ENCODE data around the gene ARL2. TPM values are rescaled to one million over a fixed set of nuclear protein-coding genes. Genes with fewer than 3 reads are reported as not detected.

Gene ARL2
- total RNA-seq: 128 and 169 TPM in 2 replicates

GRCh38 chr11:65013888-65014725 is at the start of gene ARL2:
Gene ARL2 (plus strand): TSS chr11:65014160. CDS start chr11:65014208, 48 bp downstream.

GRCh38 chr11:64971421-64972233 is 42.3 kb upstream of the ARL2 start, which contains the start of gene MAJIN:
Gene MAJIN (minus strand): TSS chr11:64972108. CDS start chr11:64959405, 12,703 bp downstream.

GRCh38 chr11:64996710-64997380 is 17.1 kb upstream of the ARL2 start, which contains the start of gene BATF2:
Gene BATF2 (minus strand): TSS chr11:64996971. CDS start chr11:64996914, 57 bp downstream.

GRCh38 chr11:65027213-65028067 is 13.5 kb downstream of the ARL2 start, which contains the start of gene SNX15:
Gene SNX15 (plus strand): TSS chr11:65027439. CDS start chr11:65027538, 99 bp downstream.

GRCh38 chr11:65040847-65041622 is 27.1 kb downstream of the ARL2 start, which contains the start of gene SAC3D1:
Gene SAC3D1 (plus strand): TSS chr11:65041210. CDS start chr11:65041293, 83 bp downstream.

GRCh38 chr11:65058419-65059054 is 44.6 kb downstream of the ARL2 start, which contains the start of gene NAALADL1:
Gene NAALADL1 (minus strand): TSS chr11:65058553. CDS start chr11:65058521, 32 bp downstream.

Other genes with a start within 250 kb of the ARL2 start
- gene SF1, start 235.6 kb upstream of the ARL2 start, total RNA-seq: 93.1 and 124 TPM in 2 replicates
- 20.7 and 40.1 TPM in 2 replicates for gene MAP4K2, start 210.9 kb upstream of the ARL2 start, total RNA-seq
- gene MEN1, start 203.6 kb upstream of the ARL2 start, total RNA-seq: 21.6 and 23.4 TPM in 2 replicates
- 0.18 and 0.29 TPM in 2 replicates for gene CDC42BPG, start 169.5 kb upstream of the ARL2 start, total RNA-seq
- 99.8 and 161 TPM in 2 replicates for gene EHD1, start 135.5 kb upstream of the ARL2 start, total RNA-seq
- gene ATG2A, start 97.0 kb upstream of the ARL2 start, total RNA-seq: 22.7 and 27.4 TPM in 2 replicates
- gene PPP2R5B, start 89.5 kb upstream of the ARL2 start, total RNA-seq: 14.9 and 20.8 TPM in 2 replicates
- not detected in 2 replicates for gene GPHA2, start 78.3 kb upstream of the ARL2 start, total RNA-seq
- not detected in 2 replicates for gene MAJIN, start 42.1 kb upstream of the ARL2 start, total RNA-seq
- 1.2 and 4.9 TPM in 2 replicates for gene BATF2, start 17.2 kb upstream of the ARL2 start, total RNA-seq
- gene SNX15, start 13.3 kb downstream of the ARL2 start, total RNA-seq: 16.3 and 19.0 TPM in 2 replicates
- gene SAC3D1, start 27.1 kb downstream of the ARL2 start, total RNA-seq: 19.5 and 34.0 TPM in 2 replicates
- 71.2 and 99.7 TPM in 2 replicates for gene NAALADL1, start 44.4 kb downstream of the ARL2 start, total RNA-seq
- gene CDCA5, start 69.9 kb downstream of the ARL2 start, total RNA-seq: 13.5 and 16.4 TPM in 2 replicates
- gene ZFPL1, start 70.1 kb downstream of the ARL2 start, total RNA-seq: 65.7 and 86.8 TPM in 2 replicates
- 189 and 192 TPM in 2 replicates for gene VPS51, start 82.1 kb downstream of the ARL2 start, total RNA-seq
- 33.7 and 63.1 TPM in 2 replicates for gene TM7SF2, start 97.7 kb downstream of the ARL2 start, total RNA-seq
- 14.4 and 14.9 TPM in 2 replicates for gene ZNHIT2, start 103.5 kb downstream of the ARL2 start, total RNA-seq
- gene FAU, start 108.0 kb downstream of the ARL2 start, total RNA-seq: 391 and 430 TPM in 2 replicates
- 95.3 and 98.3 TPM in 2 replicates for gene MRPL49, start 108.2 kb downstream of the ARL2 start, total RNA-seq
- gene SYVN1, start 120.4 kb downstream of the ARL2 start, total RNA-seq: 23.2 and 26.5 TPM in 2 replicates
- not detected in 2 replicates for gene SPDYC, start 156.1 kb downstream of the ARL2 start, total RNA-seq
- gene CAPN1, start 167.8 kb downstream of the ARL2 start, total RNA-seq: 216 and 233 TPM in 2 replicates
- 19.5 and 21.0 TPM in 2 replicates for gene POLA2, start 247.8 kb downstream of the ARL2 start, total RNA-seq

All from myometrial cell (primary cell).